Measurements from ENCODE around the gene PLS3.
"Not testable (repeated sequence)": the region's sequence is repeated elsewhere in the genome, so short reads cannot be mapped to it uniquely, and the experiment has no call there.

The PLS3 gene

DNA sequence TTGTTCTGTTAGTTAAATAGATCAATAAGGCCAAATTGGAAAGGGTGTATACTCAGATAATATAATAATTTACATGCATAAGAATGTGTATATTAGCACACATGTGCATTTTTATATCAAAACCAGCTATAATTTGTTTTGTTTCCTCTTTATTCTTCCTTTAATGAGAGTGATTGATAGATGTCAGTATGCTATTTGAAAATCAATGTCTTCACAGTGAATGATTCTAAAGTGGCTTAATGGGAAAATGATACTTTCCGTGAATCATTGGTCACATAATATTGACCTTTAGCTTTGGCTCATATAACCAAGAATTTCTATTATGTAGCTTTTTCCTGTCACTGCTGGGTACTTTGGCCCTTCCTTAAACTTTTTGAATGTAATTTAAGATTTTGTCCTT is 48.6 kb downstream of the PLS3 start:
- no peak for DNase-seq (ENCODE audit: low spot score)

- no peak for DNase-seq (ENCODE audit: low spot score)
Measured at GRCh38 chrX:115616943-115617563, 56.1 kb downstream of the PLS3 start.

DNA sequence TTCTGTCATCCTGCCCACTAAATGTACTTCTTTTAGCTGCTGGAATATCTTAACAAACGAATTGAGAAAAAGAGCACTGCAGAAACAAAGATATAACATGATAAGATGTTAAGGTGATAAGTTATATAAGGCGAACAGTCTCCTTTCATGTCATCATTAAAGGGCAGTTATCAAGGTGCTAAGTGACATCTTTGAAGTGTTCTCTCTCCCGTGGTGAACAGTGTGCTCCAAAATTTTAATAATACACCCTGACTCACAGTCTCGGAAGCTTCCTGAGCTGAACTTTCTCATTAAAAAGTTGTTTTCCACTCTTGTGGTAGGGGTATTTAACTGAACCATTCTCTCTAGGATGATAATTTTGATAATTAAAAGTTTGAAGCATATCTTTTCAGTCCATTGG is 61.6 kb downstream of the PLS3 start:
- DNase-seq (ENCODE audit: low spot score), result no peak

GRCh38 chrX:115624916-115625315 is 63.9 kb downstream of the PLS3 start:
- no peak for DNase-seq (ENCODE audit: low spot score)

- DNase-seq (ENCODE audit: low spot score), result no peak
Measured at GRCh38 chrX:115625572-115626301, 64.8 kb downstream of the PLS3 start.

DNA sequence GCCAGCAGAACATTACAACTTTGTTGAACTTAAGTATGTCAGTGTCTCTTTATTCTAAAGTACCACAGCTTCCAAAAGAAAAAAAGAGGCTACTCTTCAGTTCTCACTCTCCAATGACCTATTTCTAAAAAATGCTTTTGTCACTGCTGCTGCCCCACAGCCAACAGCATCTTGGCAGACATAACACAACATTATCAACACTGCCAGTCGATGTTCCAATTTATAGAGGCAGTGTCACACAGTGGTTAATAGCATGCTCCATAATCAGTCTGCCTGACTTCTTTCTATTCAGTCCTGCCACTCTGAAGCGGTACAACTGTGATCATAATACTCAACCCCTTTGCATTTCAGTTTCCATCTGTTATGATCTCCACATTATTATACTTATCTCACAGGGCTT is 69.2 kb downstream of the PLS3 start:
- no peak for DNase-seq (ENCODE audit: low spot score)

- DNase-seq (ENCODE audit: low spot score), result no peak
Measured at GRCh38 chrX:115632455-115632854, 71.5 kb downstream of the PLS3 start.

DNA sequence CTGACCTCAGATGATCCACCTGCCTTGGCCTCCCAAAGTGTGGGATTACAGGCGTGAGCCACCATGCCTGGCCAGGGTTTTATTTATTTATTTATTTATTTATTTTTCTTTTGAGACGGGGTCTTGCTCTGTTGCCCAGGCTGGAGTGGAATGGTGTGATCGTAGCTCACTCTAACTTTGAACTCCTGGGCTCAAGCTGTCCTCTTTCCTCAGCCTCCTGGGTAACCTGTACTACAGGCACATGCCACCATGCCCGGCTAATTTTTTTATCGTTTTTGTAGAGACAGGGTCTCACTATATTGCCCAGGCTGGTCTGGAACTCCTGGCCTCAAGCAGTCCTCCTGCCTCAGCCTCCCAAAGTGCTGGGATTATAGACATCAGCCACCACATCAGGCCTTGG is 72.4 kb downstream of the PLS3 start:
- DNase-seq (ENCODE audit: low spot score), result not testable (repeated sequence)

- no peak for DNase-seq (ENCODE audit: low spot score)
Measured at GRCh38 chrX:115639334-115639880, 78.4 kb downstream of the PLS3 start.

- DNase-seq (ENCODE audit: low spot score), result no peak
Measured at GRCh38 chrX:115642311-115642710, 81.3 kb downstream of the PLS3 start.

DNA sequence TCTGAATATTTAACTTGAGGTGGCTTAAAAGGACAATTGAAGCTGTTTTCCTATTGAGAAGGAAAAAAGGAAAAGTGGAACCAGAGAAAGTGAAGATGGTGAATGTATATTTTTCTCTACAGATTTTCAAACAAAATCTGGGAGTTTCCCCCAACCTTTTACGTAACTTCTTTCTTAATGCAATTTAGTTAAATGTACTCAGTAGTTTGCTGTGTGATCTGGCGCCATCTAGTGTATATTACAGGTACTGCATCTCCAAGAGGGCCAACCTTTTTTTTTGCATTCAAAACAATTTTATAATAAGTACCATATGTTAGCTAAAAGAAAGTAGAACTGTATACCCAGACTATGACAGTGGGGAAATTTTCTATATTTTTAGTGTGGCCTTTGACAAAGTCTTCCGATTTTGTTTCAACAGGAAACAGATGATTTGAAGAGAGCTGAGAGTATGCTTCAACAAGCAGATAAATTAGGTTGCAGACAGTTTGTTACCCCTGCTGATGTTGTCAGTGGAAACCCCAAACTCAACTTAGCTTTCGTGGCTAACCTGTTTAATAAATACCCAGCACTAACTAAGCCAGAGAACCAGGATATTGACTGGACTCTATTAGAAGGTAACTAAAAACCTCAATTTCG is 82.0 kb downstream of the PLS3 start:
- peak; percentile 40 for DNase-seq (ENCODE audit: low spot score)

- not testable (repeated sequence) for DNase-seq (ENCODE audit: low spot score)
Measured at GRCh38 chrX:115644397-115644796, 83.4 kb downstream of the PLS3 start.

DNA sequence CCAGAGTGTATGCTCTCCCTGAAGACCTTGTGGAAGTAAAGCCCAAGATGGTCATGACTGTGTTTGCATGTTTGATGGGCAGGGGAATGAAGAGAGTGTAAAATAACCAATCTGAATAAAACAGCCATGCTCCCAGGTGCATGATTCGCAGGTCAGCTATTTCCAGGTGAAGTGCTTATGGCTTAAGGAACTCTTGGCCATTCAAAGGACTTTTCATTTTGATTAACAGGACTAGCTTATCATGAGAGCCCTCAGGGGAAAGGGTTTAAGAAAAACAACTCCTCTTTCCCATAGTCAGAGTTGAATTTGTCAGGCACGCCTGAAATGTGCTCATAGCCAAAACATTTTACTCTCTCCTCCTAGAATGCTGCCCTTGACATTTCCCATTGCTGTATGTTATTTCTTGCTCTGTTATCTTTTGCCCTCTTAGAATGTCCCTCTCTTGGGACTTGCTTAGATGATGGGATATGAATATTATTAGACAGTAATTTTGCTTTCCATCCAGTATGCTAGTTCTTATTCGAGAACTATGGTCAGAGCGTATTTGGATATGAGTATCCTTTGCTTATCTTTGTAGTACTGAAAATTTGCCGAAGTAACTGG is 88.6 kb downstream of the PLS3 start:
- no peak for DNase-seq (ENCODE audit: low spot score)

GRCh38 chrX:115650449-115650848 is 89.5 kb downstream of the PLS3 start:
- DNase-seq (ENCODE audit: low spot score), result no peak

- no peak for DNase-seq (ENCODE audit: low spot score)
Measured at GRCh38 chrX:115650916-115651315, 89.9 kb downstream of the PLS3 start.

DNA sequence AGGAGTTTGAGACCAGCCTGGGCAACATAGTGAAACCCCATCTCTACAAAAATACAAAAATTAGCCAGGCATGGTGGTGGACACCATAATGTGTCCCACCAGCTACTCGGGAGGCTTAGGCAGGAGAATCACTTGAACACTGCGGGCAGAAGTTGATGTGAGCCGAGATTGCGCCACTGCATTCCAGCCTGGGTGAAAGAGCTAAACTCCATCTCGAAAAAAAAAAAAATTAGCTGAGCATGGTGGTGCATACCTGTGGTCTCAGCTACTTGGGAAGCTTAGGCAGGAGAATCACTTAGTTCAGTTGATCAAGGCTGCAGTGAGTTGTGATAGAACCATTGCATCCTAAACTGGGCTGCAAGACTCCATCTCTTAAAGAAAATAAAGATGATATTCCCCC is 91.2 kb downstream of the PLS3 start:
- no peak for DNase-seq (ENCODE audit: low spot score)

GRCh38 chrX:115665122-115665521 is 104.1 kb downstream of the PLS3 start:
- DNase-seq (ENCODE audit: low spot score), result no peak

- no peak for DNase-seq (ENCODE audit: low spot score)
Measured at GRCh38 chrX:115679460-115679859, 118.5 kb downstream of the PLS3 start.

GRCh38 chrX:115687595-115687994 is 126.6 kb downstream of the PLS3 start:
- DNase-seq (ENCODE audit: low spot score), result no peak

DNA sequence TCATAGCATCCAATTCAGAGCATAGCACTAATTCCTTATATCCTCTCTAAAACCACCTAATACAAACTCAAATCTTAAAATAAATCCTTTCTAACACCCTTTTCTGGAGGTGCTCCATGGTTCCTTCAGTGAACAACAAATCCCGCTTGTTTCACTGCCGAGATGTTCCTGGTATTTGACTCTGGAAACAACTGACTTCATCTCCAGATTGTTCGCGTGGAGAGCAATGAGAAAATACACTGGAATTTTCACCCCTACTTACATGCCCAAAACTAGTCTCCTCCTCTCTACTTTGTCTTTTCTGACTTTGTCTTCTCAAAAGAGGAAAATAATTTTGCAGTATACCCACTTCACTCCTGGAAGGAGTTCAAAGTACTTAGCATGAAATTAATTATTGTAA is 129.0 kb downstream of the PLS3 start:
- no peak for DNase-seq (ENCODE audit: low spot score)

- DNase-seq (ENCODE audit: low spot score), result peak; percentile 5
Measured at GRCh38 chrX:115690511-115691216, 129.7 kb downstream of the PLS3 start.

DNA sequence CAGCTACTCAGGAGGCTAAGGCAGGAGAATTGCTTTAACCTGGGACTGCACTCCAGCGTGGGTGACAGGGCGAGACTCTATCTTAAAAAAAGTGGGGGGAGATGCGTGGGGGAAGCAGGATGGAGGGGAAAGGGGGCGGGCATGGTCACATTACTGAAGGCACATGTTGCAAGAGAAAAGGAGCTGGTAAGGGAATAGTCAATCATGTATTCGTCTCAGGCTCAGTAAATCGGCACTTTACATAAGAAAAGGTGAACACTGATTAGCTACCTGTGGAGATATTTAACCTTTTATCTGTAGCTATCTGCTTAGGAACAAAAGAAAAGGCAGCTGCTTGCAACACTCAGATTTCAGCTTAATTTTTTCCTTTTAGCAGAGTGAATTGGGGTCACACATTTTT is 132.5 kb downstream of the PLS3 start:
- no peak for DNase-seq (ENCODE audit: low spot score)

Measured in hematopoietic multipotent progenitor cell treated with erythropoietin and hydrocortisone succinate and interleukin-3 and kit ligand, for 17 days (in vitro differentiated cells).